Tibial artery (tissue), 4 donors: ENCODE measurements around the gene HDDC3.
A peak's percentile ranks its signal among the peaks of the same experiment; 100 is the strongest.

Source experiments
- DNase-seq, 2 donors: peaks; one replicate each; pipeline ENCODE4 v3.0.0-alpha.2; 2019
- H3K27ac ChIP-seq, 2 donors: fragments of 200-600 bp; sonication (generic) in 1 of 2; 1 replicate in 1 of 2; 2 replicates in 1 of 2; pipeline ENCODE4 v1.5.1; 2018 to 2019; ENCODE audit warnings: mild to moderate bottlenecking in 1 of 2
- H3K27me3 ChIP-seq, 2 donors: fragments of 200-600 bp; sonication (generic) in 1 of 2; one replicate each; pipeline versions ENCODE4 v1.5.1 to v1.6.0; 2016 to 2019
- H3K36me3 ChIP-seq, 3 donors: fragments of 200-600 bp; sonication (generic) in 2 of 3; one replicate each; pipeline ENCODE4 v1.5.1; 2016 to 2019; ENCODE audit warnings: mild to moderate bottlenecking in 2 of 3
- H3K4me1 ChIP-seq, 4 donors: fragments of 200-600 bp; sonication (generic) in 2 of 4; 1 replicate in 3 of 4; 2 replicates in 1 of 4; pipeline ENCODE4 v1.5.1; 2016 to 2019
- H3K4me3 ChIP-seq, 2 donors: fragments of 200-600 bp; sonication (generic) in 1 of 2; 1 replicate in 1 of 2; 2 replicates in 1 of 2; pipeline ENCODE4 v1.5.1; 2018 to 2019; ENCODE audit warnings: mild to moderate bottlenecking in 2 of 2
- H3K9me3 ChIP-seq, 3 donors: fragments of 200-600 bp; sonication (generic) in 1 of 3; one replicate each; pipeline ENCODE4 v1.5.1; 2016 to 2019
- intact Hi-C: fragments of 100-400 bp; cut with DNase I; formaldehyde crosslinking; loops from one replicate; pipeline ENCODE4 v1.15.0; 2023; ENCODE audit warnings: low total_unique reads
- TF ChIP-seq, protein P1 (sequence below), 2 experiments: fragments of 200-600 bp in 1 of 2; fragments of 450-650 bp in 1 of 2; IDR thresholded peaks; one replicate each; pipeline ENCODE4 v1.5.1; 2017 to 2019; ENCODE audit warnings: antibody characterized with exemption in 2 of 2, mild to moderate bottlenecking in 1 of 2, moderate library complexity in 1 of 2

Gene HDDC3

GRCh38 chr15:90889736-90890456, 42.5 kb downstream of the HDDC3 start:
- H3K4me3 ChIP-seq, result no peak overlapping the region
- no peak overlapping the region for H3K27ac ChIP-seq
- no peaks in the 10 kb centered on the region for H3K9me3 ChIP-seq
- no peaks in the 10 kb centered on the region for H3K27me3 ChIP-seq
- intact Hi-C loops, result no loop called here
- peaks cover 0 to 15% (median 7%) of the 10 kb centered on the region in 4 donors for H3K4me1 ChIP-seq
- peaks cover 46 to 75% (median 63%) of the 10 kb centered on the region in 3 donors for H3K36me3 ChIP-seq
- TF ChIP-seq, protein P1, sequence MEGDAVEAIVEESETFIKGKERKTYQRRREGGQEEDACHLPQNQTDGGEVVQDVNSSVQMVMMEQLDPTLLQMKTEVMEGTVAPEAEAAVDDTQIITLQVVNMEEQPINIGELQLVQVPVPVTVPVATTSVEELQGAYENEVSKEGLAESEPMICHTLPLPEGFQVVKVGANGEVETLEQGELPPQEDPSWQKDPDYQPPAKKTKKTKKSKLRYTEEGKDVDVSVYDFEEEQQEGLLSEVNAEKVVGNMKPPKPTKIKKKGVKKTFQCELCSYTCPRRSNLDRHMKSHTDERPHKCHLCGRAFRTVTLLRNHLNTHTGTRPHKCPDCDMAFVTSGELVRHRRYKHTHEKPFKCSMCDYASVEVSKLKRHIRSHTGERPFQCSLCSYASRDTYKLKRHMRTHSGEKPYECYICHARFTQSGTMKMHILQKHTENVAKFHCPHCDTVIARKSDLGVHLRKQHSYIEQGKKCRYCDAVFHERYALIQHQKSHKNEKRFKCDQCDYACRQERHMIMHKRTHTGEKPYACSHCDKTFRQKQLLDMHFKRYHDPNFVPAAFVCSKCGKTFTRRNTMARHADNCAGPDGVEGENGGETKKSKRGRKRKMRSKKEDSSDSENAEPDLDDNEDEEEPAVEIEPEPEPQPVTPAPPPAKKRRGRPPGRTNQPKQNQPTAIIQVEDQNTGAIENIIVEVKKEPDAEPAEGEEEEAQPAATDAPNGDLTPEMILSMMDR (IDR thresholded peaks at IDR 0.05), result no peak
- DNase-seq, result no peak

GRCh38 chr15:90889313-90889730, 43.0 kb downstream of the HDDC3 start:
- Histone ChIP-seq H3K4me3 (no peak overlapping the region), H3K4me1 (peaks cover 0 to 21% (median 13%) of the 10 kb centered on the region in 4 donors), H3K9me3 (no peaks in the 10 kb centered on the region), H3K36me3 (peaks cover 46 to 69% (median 63%) of the 10 kb centered on the region in 3 donors), H3K27me3 (no peaks in the 10 kb centered on the region), H3K27ac (no peak overlapping the region)
- TF ChIP-seq, protein P1 (IDR thresholded peaks at IDR 0.05), result no peak
- peak in 1 of 2 donors; percentile 64 for DNase-seq
- intact Hi-C loops, result no loop called here

- TF ChIP-seq, protein P1 (IDR thresholded peaks at IDR 0.05), result no peak
- no peak overlapping the region for H3K27ac ChIP-seq
- no peaks in the 10 kb centered on the region for H3K27me3 ChIP-seq
- H3K36me3 ChIP-seq, result peaks cover 23 to 51% (median 48%) of the 10 kb centered on the region in 3 donors
- H3K4me1 ChIP-seq, result peaks cover 0 to 38% (median 25%) of the 10 kb centered on the region in 4 donors
- H3K9me3 ChIP-seq, result no peaks in the 10 kb centered on the region
- peak in 1 of 2 donors; percentile 65 for DNase-seq
- intact Hi-C loops, result loop anchor here (2.0 kb wide), 1 partner anchor 238 kb away; no protein-coding TSS in a partner anchor
- H3K4me3 ChIP-seq, result no peak overlapping the region
Observed at GRCh38 chr15:90887037-90887481, 45.3 kb downstream of the HDDC3 start.

DNA sequence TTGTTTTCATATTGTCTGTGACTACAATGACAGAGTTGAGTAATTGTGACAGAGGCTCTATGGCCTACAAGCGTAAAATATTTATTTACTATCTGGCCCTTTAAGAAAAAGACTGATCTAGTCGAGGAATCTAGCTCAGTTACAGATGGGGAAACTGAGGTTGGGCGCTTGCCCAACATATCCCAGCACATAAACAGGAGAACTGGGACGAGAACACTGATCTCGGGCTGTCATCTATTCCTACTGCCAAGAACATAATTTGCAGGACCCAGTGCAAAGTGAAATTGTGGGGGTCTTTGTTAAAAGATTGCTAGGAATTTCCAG, 46.1 kb downstream of the HDDC3 start:
- Histone ChIP-seq H3K4me3 (no peak overlapping the region), H3K4me1 (peaks cover 0 to 38% (median 25%) of the 10 kb centered on the region in 4 donors), H3K27ac (peak overlapping the region; percentile 86 to 98), H3K36me3 (peaks cover 15 to 51% (median 48%) of the 10 kb centered on the region in 3 donors), H3K27me3 (no peaks in the 10 kb centered on the region), H3K9me3 (no peaks in the 10 kb centered on the region)
- no peak for DNase-seq
- intact Hi-C loops, result loop anchor here (2.0 kb wide), 1 partner anchor 237 kb away; no protein-coding TSS in a partner anchor
- TF ChIP-seq, protein P1 (IDR thresholded peaks at IDR 0.05), result no peak

DNA sequence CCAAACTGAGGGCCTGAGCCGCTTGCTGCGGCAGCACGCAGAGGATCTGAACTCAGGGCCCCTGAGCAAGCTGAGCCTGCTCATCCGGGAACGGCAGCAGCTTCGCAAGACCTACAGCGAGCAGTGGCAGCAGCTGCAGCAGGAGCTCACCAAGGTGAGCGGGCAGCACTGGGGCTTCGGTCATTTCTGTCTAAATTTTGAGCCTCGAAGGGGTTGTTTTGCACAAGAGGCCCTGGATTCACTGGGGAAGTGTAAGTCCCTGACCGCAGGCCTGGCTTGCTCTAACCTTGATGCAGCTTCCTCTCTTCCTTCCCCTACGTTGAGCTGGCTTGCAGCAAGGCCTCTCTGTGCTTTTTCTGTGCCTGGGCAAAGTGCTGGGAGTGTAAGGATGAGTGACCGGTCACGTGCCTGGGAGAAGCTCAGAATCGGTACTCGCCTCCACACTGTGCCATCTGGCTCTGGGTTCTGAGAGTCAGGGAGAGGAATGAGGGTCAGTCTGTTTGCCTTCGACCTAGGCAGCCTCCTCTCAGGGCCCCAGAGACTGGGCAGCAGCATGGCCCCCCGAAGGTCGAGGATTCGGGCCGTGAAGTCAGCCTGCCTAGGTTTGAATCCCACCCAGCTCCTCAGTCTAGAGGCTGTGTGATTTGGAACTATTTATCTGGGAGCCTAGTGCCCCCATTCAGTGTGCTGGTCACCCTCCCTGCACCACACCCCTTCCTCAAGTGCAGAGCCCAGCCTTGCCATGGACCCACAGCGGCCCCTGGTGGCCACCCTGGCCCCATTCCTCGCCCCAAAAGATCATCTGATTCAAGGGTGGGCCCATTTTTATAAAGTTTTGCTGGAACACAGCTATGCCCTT, 46.7 kb downstream of the HDDC3 start:
- Histone ChIP-seq H3K27me3 (no peaks in the 10 kb centered on the region), H3K36me3 (peaks cover 10 to 51% (median 48%) of the 10 kb centered on the region in 3 donors), H3K4me3 (peak overlapping the region; percentile 54 to 55), H3K9me3 (no peaks in the 10 kb centered on the region), H3K4me1 (peaks cover 0 to 38% (median 25%) of the 10 kb centered on the region in 4 donors), H3K27ac (peak overlapping the region; percentile 86 to 98)
- DNase-seq, result peak; percentile 80 to 86
- TF ChIP-seq, protein P1 (IDR thresholded peaks at IDR 0.05), result peak; percentile 96 to 97
- intact Hi-C loops, result loop anchor here (2.0 kb wide), 1 partner anchor 237 kb away; no protein-coding TSS in a partner anchor
